Measurements from ENCODE around the gene METTL2B. TPM values are rescaled to one million over a fixed set of nuclear protein-coding genes. Genes with fewer than 3 reads are reported as not detected.
"Not testable (repeated sequence)": the region's sequence is repeated elsewhere in the genome, so short reads cannot be mapped to it uniquely, and the experiment has no call there.

The METTL2B gene
- total RNA-seq, 4 donors from 2014 or later, result 21.2 to 26.4 (median 22.7) TPM

DNA sequence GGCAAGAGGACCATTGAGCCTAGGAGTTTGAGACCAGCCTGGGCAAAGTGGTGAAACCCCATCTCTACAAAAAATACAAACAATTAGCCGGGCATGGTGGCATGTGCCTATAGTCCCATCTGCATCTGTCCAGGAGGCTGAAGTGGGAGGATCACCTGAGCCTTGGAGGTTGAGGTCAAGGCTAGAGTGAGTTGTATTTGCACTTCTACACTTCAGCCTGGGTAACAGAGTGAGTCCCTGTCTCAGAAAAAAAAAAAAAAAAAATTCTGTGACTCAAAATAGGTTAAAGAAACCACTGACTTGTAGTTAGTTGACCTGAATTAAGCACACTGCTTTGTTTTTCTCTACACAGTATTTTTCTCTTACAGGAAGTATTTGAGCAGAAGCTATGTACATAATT, 74.4 kb downstream of the METTL2B start:
- no peaks in the 10 kb centered on the region for H3K4me1 ChIP-seq
- TF ChIP-seq EP300 (IDR thresholded peaks at IDR 0.05), result no peak
- no peak for TF ChIP-seq POLR2AphosphoS5 (IDR thresholded peaks at IDR 0.05)
- TF ChIP-seq, protein P1, sequence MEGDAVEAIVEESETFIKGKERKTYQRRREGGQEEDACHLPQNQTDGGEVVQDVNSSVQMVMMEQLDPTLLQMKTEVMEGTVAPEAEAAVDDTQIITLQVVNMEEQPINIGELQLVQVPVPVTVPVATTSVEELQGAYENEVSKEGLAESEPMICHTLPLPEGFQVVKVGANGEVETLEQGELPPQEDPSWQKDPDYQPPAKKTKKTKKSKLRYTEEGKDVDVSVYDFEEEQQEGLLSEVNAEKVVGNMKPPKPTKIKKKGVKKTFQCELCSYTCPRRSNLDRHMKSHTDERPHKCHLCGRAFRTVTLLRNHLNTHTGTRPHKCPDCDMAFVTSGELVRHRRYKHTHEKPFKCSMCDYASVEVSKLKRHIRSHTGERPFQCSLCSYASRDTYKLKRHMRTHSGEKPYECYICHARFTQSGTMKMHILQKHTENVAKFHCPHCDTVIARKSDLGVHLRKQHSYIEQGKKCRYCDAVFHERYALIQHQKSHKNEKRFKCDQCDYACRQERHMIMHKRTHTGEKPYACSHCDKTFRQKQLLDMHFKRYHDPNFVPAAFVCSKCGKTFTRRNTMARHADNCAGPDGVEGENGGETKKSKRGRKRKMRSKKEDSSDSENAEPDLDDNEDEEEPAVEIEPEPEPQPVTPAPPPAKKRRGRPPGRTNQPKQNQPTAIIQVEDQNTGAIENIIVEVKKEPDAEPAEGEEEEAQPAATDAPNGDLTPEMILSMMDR (IDR thresholded peaks at IDR 0.05), result no peak
- TF ChIP-seq POLR2A (IDR thresholded peaks at IDR 0.05), result no peak
- no peaks in the 10 kb centered on the region for H3K27me3 ChIP-seq
- no peak overlapping the region for H3K4me3 ChIP-seq
- peaks cover 23% of the 10 kb centered on the region for H3K36me3 ChIP-seq
- DNase-seq (ENCODE audit: low spot score in 2 of 2), result no peak
- H3K27ac ChIP-seq, result no peak overlapping the region
- 100% methylated on average over 1 of the region's 1 CpG for WGBS
- H3K9me3 ChIP-seq, result no peaks in the 10 kb centered on the region

- not testable (repeated sequence) for DNase-seq (ENCODE audit: low spot score in 2 of 2); H3K27me3 ChIP-seq; H3K9me3 ChIP-seq; H3K4me3 ChIP-seq; H3K27ac ChIP-seq; H3K36me3 ChIP-seq; H3K4me1 ChIP-seq
- WGBS, result 0% methylated on average over 1 of the region's 1 CpG
Observed at GRCh38 chr7:128554394-128554793, 77.8 kb downstream of the METTL2B start.

Other genes starting within 250 kb of the METTL2B start
- gene LEP, start 235.5 kb upstream of the METTL2B start, total RNA-seq, result 10 to 100 TPM in 1 of 4 donors, 1 to 10 TPM in 2, under 1 TPM in 1; 0.76 to 11.8 (median 4.8) TPM
- gene RBM28, start 132.8 kb upstream of the METTL2B start, total RNA-seq, result 10 to 100 TPM; 16.9 to 34.9 (median 25.6) TPM
- gene PRRT4, start 115.1 kb upstream of the METTL2B start, total RNA-seq, result 10 to 100 TPM in 1 of 4 donors, 1 to 10 TPM in 3; 1.4 to 13.0 (median 6.4) TPM
- gene IMPDH1, start 66.8 kb upstream of the METTL2B start, total RNA-seq, result 10 to 100 TPM; 43.1 to 68.5 (median 47.4) TPM
- 10 to 100 TPM; 16.0 to 35.8 (median 32.8) TPM for gene HILPDA, start 20.9 kb upstream of the METTL2B start, total RNA-seq
- gene GARIN1A, start 195.5 kb downstream of the METTL2B start, total RNA-seq, result 1 to 10 TPM in 3 of 4 donors, under 1 TPM in 1; 0.42 to 3.5 (median 1.3) TPM

All from suprapubic skin (tissue), 4 donors.